ENCODE data around the gene TNS3.

The TNS3 gene

DNA sequence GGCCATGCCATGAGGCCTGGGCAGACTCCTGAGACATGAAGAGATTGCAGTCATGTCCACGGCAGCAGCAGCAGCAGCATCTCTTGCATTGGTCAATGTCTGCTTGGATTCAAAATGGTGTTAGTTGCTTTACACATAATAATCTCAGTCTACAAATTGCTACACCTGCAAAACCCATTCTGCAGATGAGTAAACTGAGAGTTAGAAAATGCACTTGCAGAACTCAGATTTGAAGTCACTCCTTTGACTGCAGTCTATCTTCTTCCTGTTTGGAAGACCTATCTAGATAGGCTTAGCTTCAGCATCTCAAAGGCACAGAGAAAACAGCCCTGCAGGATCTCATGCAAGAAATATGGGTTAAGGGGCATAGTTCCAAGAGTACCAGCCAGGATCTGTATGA lies 350.3 kb downstream of the TNS3 start:
- H3K4me3 ChIP-seq (ENCODE audit: low read length), result no peak overlapping the region

DNA sequence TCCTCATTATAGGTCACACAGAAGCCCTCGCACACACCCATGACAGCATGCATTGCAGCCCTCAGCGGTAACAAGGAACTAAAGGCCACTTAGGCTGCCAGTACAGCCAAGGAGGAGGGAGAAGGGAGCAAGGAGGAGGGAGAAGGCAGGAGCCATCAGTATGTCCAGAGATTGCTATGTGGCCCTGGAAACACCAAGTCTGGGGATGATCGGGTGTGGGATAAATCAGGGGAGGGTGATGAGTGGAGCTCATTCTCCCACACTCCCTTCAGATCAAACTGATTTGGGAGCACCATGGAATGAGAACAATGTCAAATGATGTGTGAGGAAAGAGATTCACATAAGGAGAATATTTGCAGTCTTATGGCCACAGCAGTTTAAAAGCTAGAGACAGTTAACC lies 350.9 kb downstream of the TNS3 start:
- H4K20me1 ChIP-seq (ENCODE audit: insufficient read depth, low read length), result no peaks in the 10 kb centered on the region
- H3K27me3 ChIP-seq (replicated peaks; ENCODE audit: insufficient read depth, low read length), result no peaks in the 10 kb centered on the region
- H3K4me2 ChIP-seq (ENCODE audit: low read depth, low read length), result no peak overlapping the region
- no peaks in the 10 kb centered on the region for H3F3A ChIP-seq (ENCODE audit: insufficient read depth, low read length)
- H3K4me1 ChIP-seq (ENCODE audit: low read length), result no peaks in the 10 kb centered on the region
- no peak for TF ChIP-seq EZH2phosphoT487 (IDR thresholded peaks at IDR 0.05; ENCODE audit: low read length)
- TF ChIP-seq EZH2 (optimal IDR thresholded peaks at IDR 0.05; ENCODE audit: low read depth, low read length), result no peak
- TF ChIP-seq, protein P1, sequence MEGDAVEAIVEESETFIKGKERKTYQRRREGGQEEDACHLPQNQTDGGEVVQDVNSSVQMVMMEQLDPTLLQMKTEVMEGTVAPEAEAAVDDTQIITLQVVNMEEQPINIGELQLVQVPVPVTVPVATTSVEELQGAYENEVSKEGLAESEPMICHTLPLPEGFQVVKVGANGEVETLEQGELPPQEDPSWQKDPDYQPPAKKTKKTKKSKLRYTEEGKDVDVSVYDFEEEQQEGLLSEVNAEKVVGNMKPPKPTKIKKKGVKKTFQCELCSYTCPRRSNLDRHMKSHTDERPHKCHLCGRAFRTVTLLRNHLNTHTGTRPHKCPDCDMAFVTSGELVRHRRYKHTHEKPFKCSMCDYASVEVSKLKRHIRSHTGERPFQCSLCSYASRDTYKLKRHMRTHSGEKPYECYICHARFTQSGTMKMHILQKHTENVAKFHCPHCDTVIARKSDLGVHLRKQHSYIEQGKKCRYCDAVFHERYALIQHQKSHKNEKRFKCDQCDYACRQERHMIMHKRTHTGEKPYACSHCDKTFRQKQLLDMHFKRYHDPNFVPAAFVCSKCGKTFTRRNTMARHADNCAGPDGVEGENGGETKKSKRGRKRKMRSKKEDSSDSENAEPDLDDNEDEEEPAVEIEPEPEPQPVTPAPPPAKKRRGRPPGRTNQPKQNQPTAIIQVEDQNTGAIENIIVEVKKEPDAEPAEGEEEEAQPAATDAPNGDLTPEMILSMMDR (IDR thresholded peaks at IDR 0.05; ENCODE audit: low read length), result no peak
- H3K36me3 ChIP-seq (replicated peaks; ENCODE audit: insufficient read depth, low read length), result no peaks in the 10 kb centered on the region
- no peak overlapping the region for H3K4me3 ChIP-seq (ENCODE audit: low read length)
- no peak overlapping the region for H3K27ac ChIP-seq (ENCODE audit: low read length)
- H3K9ac ChIP-seq (ENCODE audit: low read length), result no peak overlapping the region
- no peaks in the 10 kb centered on the region for H3K79me2 ChIP-seq (ENCODE audit: low read length)
- DNase-seq, result no peak
- H2AFZ ChIP-seq (ENCODE audit: low read length), result no peak overlapping the region
- no peaks in the 10 kb centered on the region for H3K9me2 ChIP-seq (replicated peaks; ENCODE audit: insufficient read depth, low read length)
- H3K9me3 ChIP-seq (replicated peaks; ENCODE audit: insufficient read depth, low read length), result no peaks in the 10 kb centered on the region

More for the DNA sequence above, 350.3 kb downstream of the TNS3 start:
- Histone ChIP-seq H2AFZ (ENCODE audit: low read length) (no peak overlapping the region), H3K79me2 (ENCODE audit: low read length) (no peaks in the 10 kb centered on the region), H3K9ac (ENCODE audit: low read length) (no peak overlapping the region), H3K4me2 (ENCODE audit: low read depth, low read length) (no peak overlapping the region), H3K4me1 (ENCODE audit: low read length) (no peaks in the 10 kb centered on the region), H3K9me3 (replicated peaks; ENCODE audit: insufficient read depth, low read length) (no peaks in the 10 kb centered on the region), H3K27me3 (replicated peaks; ENCODE audit: insufficient read depth, low read length) (no peaks in the 10 kb centered on the region), H3K36me3 (replicated peaks; ENCODE audit: insufficient read depth, low read length) (no peaks in the 10 kb centered on the region), H3F3A (ENCODE audit: insufficient read depth, low read length) (no peaks in the 10 kb centered on the region), H3K27ac (ENCODE audit: low read length) (no peak overlapping the region), H4K20me1 (ENCODE audit: insufficient read depth, low read length) (no peaks in the 10 kb centered on the region), H3K9me2 (replicated peaks; ENCODE audit: insufficient read depth, low read length) (no peaks in the 10 kb centered on the region)
- TF ChIP-seq EZH2phosphoT487 (IDR thresholded peaks at IDR 0.05; ENCODE audit: low read length) (no peak), EZH2 (optimal IDR thresholded peaks at IDR 0.05; ENCODE audit: low read depth, low read length) (no peak)
- TF ChIP-seq, protein P1 (IDR thresholded peaks at IDR 0.05; ENCODE audit: low read length), result no peak
- no peak for DNase-seq

DNA sequence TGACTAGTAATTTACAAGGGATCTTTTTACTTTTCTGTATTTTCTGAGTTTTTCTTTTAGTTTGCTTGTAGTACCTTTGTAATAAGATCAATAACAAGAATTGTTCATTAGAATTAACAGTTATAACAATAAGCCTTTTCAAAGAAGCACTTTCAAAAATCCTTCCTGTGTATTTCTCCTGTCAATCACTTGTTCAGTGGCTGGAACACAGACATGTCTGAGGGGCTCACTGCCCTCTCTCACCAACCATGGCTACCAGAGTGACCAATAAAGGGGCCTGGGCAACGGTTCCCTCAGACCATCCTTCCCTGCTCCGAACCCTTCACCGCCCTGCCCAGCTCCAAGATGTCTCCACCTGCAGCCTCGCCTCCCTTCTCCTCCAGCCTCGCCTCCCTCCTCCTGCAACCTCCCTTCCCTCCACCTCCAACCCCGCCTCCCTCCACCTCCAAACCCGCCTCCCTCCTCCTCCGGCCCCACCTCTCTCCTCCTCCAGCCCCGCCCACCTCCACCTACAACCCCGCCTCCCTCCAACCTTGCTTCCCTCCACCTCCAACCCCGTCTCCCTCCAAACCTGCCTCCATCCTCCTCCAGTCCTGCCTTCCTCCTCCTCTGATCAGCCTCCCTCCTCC lies 353.4 kb downstream of the TNS3 start:
- Histone ChIP-seq H4K20me1 (ENCODE audit: insufficient read depth, low read length) (no peaks in the 10 kb centered on the region), H3K4me1 (ENCODE audit: low read length) (peaks cover 4% of the 10 kb centered on the region), H3K27ac (ENCODE audit: low read length) (no peak overlapping the region), H3K9me2 (replicated peaks; ENCODE audit: insufficient read depth, low read length) (no peaks in the 10 kb centered on the region), H3K9me3 (replicated peaks; ENCODE audit: insufficient read depth, low read length) (no peaks in the 10 kb centered on the region), H3K4me3 (ENCODE audit: low read length) (no peak overlapping the region), H3K79me2 (ENCODE audit: low read length) (no peaks in the 10 kb centered on the region), H3K27me3 (replicated peaks; ENCODE audit: insufficient read depth, low read length) (no peaks in the 10 kb centered on the region), H2AFZ (ENCODE audit: low read length) (no peak overlapping the region), H3K36me3 (replicated peaks; ENCODE audit: insufficient read depth, low read length) (no peaks in the 10 kb centered on the region), H3K9ac (ENCODE audit: low read length) (no peak overlapping the region), H3K4me2 (ENCODE audit: low read depth, low read length) (no peak overlapping the region), H3F3A (ENCODE audit: insufficient read depth, low read length) (no peaks in the 10 kb centered on the region)
- DNase-seq, result no peak
- no peak for TF ChIP-seq EZH2phosphoT487 (IDR thresholded peaks at IDR 0.05; ENCODE audit: low read length)
- no peak for TF ChIP-seq EZH2 (optimal IDR thresholded peaks at IDR 0.05; ENCODE audit: low read depth, low read length)
- TF ChIP-seq, protein P1 (IDR thresholded peaks at IDR 0.05; ENCODE audit: low read length), result no peak
